ENCODE results near the gene FBXO5.
"Not testable (repeated sequence)": the region's sequence is repeated elsewhere in the genome, so short reads cannot be mapped to it uniquely, and the experiment has no call there.

The FBXO5 gene

GRCh38 chr6:152982904-152983636 lies at the start of gene FBXO5:
TSS of gene FBXO5 (minus strand) at chr6:152983041. CDS start at chr6:152982959, 82 bp downstream.
- peak; percentile 95 for DNase-seq
- in situ Hi-C loops (cut with HindIII; ENCODE audit: low pct_ligation_motif_present, low pct_unique_long_range_greater_than_20kb, low sequenced_read_pairs): no loop called here

GRCh38 chr6:153032255-153032882 lies 49.5 kb upstream of the FBXO5 start:
- in situ Hi-C loops (cut with HindIII; ENCODE audit: low pct_ligation_motif_present, low pct_unique_long_range_greater_than_20kb, low sequenced_read_pairs): no loop called here
- peak; percentile 60 for DNase-seq

GRCh38 chr6:153031335-153031955 lies 48.6 kb upstream of the FBXO5 start:
- in situ Hi-C loops (cut with HindIII; ENCODE audit: low pct_ligation_motif_present, low pct_unique_long_range_greater_than_20kb, low sequenced_read_pairs): no loop called here

GRCh38 chr6:153028963-153029362 lies 46.1 kb upstream of the FBXO5 start:
- in situ Hi-C loops (cut with HindIII; ENCODE audit: low pct_ligation_motif_present, low pct_unique_long_range_greater_than_20kb, low sequenced_read_pairs): no loop called here
- no peak for DNase-seq

More at GRCh38 chr6:153031335-153031955, 48.6 kb upstream of the FBXO5 start:
- DNase-seq: no peak

- no peak for DNase-seq
- in situ Hi-C loops (cut with HindIII; ENCODE audit: low pct_ligation_motif_present, low pct_unique_long_range_greater_than_20kb, low sequenced_read_pairs): no loop called here
Measured at GRCh38 chr6:153028286-153028685, 45.4 kb upstream of the FBXO5 start.

DNA sequence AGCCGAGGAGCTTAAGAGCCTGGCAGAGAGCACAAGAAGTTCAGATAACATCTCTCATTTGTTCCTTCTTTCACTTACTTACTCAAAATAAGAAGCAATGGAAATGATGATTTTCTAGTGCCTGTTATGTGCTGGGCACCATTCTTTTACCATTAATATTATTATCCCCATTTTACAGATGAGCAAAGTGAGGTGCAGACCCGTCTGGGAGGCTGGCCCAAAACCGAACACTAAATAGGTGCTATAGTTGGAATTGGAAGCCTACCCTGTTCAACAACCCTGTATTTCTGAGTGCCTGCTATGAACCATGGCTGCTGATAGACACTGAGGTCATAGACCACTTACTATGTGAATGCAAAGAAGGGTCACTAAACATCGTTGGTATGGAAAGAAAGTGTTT lies 44.6 kb upstream of the FBXO5 start:
- in situ Hi-C loops (cut with HindIII; ENCODE audit: low pct_ligation_motif_present, low pct_unique_long_range_greater_than_20kb, low sequenced_read_pairs): no loop called here
- no peak for DNase-seq

- no peak for DNase-seq
- in situ Hi-C loops (cut with HindIII; ENCODE audit: low pct_ligation_motif_present, low pct_unique_long_range_greater_than_20kb, low sequenced_read_pairs): no loop called here
Measured at GRCh38 chr6:153024709-153025017, 41.8 kb upstream of the FBXO5 start.

- in situ Hi-C loops (cut with HindIII; ENCODE audit: low pct_ligation_motif_present, low pct_unique_long_range_greater_than_20kb, low sequenced_read_pairs): no loop called here
- peak; percentile 53 for DNase-seq
Measured at GRCh38 chr6:153023977-153024708, 41.3 kb upstream of the FBXO5 start.

GRCh38 chr6:153018355-153018754 lies 35.5 kb upstream of the FBXO5 start:
- in situ Hi-C loops (cut with HindIII; ENCODE audit: low pct_ligation_motif_present, low pct_unique_long_range_greater_than_20kb, low sequenced_read_pairs): no loop called here
- DNase-seq: no peak

DNA sequence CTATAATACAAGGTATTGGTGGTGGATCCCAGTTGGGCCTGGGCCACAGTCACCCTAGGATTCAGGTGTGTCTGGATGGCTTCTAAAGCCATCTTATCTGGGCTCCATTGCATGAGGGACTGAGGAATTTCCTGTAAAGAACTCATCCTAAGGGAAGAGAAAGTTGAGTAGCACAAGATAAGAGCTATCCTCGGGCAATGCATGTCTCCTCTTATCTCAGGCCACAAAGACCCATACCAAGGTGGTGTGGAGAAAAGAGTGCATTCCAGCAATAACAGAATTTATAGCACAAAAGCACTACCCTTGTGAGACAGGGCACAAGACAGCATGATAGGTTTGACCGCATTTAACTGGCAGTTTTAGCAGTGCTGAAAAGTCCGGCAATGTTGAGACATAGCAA lies 34.0 kb upstream of the FBXO5 start:
- in situ Hi-C loops (cut with HindIII; ENCODE audit: low pct_ligation_motif_present, low pct_unique_long_range_greater_than_20kb, low sequenced_read_pairs): no loop called here
- no peak for DNase-seq

GRCh38 chr6:153015094-153015640 lies 32.3 kb upstream of the FBXO5 start:
- in situ Hi-C loops (cut with HindIII; ENCODE audit: low pct_ligation_motif_present, low pct_unique_long_range_greater_than_20kb, low sequenced_read_pairs): no loop called here
- DNase-seq: no peak

DNA sequence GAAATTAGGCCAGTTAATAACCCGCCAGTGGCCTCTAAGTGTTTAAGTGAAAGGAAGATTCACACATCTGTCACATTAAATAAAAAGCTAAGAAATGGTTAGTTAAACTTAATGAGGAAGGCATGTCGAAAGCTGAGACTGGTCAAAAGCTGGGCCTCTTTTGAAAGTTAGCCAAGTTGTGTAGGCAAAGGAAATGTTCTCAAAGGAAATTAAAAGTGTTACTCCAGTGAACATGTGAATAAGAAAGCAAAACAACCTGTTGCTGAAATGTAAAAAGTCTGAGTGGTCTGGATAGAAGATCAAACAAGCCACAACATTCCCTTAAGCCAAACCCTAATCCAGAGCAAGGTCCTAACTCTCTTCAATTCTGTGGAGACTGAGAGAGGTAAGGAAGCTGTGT lies 30.6 kb upstream of the FBXO5 start:
- no peak for DNase-seq
- in situ Hi-C loops (cut with HindIII; ENCODE audit: low pct_ligation_motif_present, low pct_unique_long_range_greater_than_20kb, low sequenced_read_pairs): no loop called here

GRCh38 chr6:153012856-153013255 lies 30.0 kb upstream of the FBXO5 start:
- in situ Hi-C loops (cut with HindIII; ENCODE audit: low pct_ligation_motif_present, low pct_unique_long_range_greater_than_20kb, low sequenced_read_pairs): no loop called here
- DNase-seq: no peak

DNA sequence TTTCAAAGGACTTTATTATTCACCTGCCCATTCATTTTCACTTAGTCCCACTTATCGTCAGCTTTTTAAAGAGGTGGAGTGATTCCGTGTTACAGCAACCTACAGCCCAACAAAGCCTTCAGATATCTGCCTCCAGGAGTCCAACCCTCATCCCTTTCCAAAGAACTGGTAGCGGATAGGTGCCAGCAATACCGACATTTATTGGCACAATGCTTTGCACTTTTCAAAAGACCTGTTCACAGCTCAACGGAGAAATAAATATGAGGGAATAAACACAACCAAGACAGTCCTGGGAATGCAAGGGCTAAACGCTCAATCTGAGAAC lies 20.5 kb upstream of the FBXO5 start:
- DNase-seq: no peak
- in situ Hi-C loops (cut with HindIII; ENCODE audit: low pct_ligation_motif_present, low pct_unique_long_range_greater_than_20kb, low sequenced_read_pairs): no loop called here

GRCh38 chr6:153002613-153003365 lies 19.9 kb upstream of the FBXO5 start, which contains the start of gene MTRF1L:
TSS of gene MTRF1L (minus strand) at chr6:153002709. CDS start at chr6:153002685, 24 bp downstream.
- DNase-seq: peak; percentile 95
- in situ Hi-C loops (cut with HindIII; ENCODE audit: low pct_ligation_motif_present, low pct_unique_long_range_greater_than_20kb, low sequenced_read_pairs): no loop called here

GRCh38 chr6:153001767-153002612 lies 19.1 kb upstream of the FBXO5 start:
- in situ Hi-C loops (cut with HindIII; ENCODE audit: low pct_ligation_motif_present, low pct_unique_long_range_greater_than_20kb, low sequenced_read_pairs): no loop called here
- peak; percentile 26 for DNase-seq

DNA sequence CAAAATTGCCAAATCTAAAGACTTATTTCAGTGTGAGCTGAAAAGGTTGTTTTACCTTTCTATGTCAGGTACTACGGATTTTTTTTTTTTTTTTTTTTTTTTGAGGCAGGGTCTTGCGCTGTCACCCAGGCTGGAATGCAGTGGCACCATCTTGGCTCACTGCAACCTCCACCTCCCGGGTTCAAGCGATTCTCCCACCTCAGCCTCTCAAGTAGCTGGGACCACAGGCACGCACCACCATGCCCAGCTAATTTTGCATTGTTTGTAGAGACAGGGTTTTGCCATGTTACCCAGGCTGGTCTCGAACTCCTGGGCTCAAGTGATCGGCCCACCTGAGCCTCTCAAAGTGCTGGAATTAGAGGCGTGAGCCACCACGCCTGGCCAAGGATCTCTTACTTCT lies 17.9 kb upstream of the FBXO5 start:
- in situ Hi-C loops (cut with HindIII; ENCODE audit: low pct_ligation_motif_present, low pct_unique_long_range_greater_than_20kb, low sequenced_read_pairs); DNase-seq: not testable (repeated sequence)

DNA sequence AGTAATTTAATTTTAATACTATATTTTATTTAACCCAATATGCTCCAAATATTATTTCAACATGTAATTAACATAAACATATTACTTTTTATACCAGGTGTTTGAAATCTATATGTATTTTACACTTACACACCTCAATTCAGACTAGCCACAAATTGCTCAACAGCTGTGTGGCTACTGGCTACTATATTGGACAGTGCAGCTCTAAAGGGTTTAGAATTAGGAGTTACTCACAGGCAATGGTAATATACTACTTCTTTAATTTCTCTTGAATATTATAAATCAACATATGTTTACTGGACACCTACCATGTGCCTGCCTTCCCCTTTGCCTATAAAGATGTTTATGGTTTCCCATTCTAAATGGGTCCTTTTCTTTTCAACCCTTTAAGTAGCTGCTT lies 17.4 kb upstream of the FBXO5 start:
- DNase-seq: no peak
- in situ Hi-C loops (cut with HindIII; ENCODE audit: low pct_ligation_motif_present, low pct_unique_long_range_greater_than_20kb, low sequenced_read_pairs): no loop called here
